ENCODE results near the gene RCSD1.

DNA sequence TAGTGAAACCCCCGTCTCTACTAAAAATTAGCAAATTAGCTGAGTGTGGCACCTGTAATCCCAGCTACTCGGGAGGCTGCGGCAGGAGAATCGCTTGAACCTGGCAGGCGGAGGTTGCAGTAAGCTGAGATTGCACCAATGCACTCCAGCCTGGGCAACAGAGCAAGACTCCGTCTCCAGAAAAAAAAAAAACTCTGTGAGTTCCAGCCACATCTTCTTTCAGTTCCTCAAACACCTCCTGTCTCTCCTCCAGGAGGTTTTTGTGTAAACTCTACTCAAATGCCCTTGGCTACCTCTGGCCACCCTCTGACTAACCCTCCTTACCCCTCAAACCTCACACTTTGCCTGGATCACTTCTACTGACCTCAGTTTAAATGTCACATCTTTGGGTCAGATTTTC, 38.1 kb downstream of the RCSD1 start:
- TF ChIP-seq, protein P1, sequence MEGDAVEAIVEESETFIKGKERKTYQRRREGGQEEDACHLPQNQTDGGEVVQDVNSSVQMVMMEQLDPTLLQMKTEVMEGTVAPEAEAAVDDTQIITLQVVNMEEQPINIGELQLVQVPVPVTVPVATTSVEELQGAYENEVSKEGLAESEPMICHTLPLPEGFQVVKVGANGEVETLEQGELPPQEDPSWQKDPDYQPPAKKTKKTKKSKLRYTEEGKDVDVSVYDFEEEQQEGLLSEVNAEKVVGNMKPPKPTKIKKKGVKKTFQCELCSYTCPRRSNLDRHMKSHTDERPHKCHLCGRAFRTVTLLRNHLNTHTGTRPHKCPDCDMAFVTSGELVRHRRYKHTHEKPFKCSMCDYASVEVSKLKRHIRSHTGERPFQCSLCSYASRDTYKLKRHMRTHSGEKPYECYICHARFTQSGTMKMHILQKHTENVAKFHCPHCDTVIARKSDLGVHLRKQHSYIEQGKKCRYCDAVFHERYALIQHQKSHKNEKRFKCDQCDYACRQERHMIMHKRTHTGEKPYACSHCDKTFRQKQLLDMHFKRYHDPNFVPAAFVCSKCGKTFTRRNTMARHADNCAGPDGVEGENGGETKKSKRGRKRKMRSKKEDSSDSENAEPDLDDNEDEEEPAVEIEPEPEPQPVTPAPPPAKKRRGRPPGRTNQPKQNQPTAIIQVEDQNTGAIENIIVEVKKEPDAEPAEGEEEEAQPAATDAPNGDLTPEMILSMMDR (IDR thresholded peaks at IDR 0.05) = no peak
- TF ChIP-seq POLR2A (IDR thresholded peaks at IDR 0.05) = no peak
